Measurements from ENCODE around the gene TBX20.
"Not testable (repeated sequence)": the region's sequence is repeated elsewhere in the genome, so short reads cannot be mapped to it uniquely, and the experiment has no call there.

- not testable (repeated sequence) for TF ChIP-seq BACH2 (CRISPR knock-in tag; IDR thresholded peaks at IDR 0.05; ENCODE audit: borderline replicate concordance); RARB (CRISPR knock-in tag; IDR thresholded peaks at IDR 0.05); CSDC2 (CRISPR knock-in tag; IDR thresholded peaks at IDR 0.05); CREB5 (CRISPR knock-in tag; IDR thresholded peaks at IDR 0.05; ENCODE audit: low read depth); ARNTL (CRISPR knock-in tag; IDR thresholded peaks at IDR 0.05; ENCODE audit: borderline replicate concordance, low read depth); ZC3H10 (CRISPR knock-in tag; IDR thresholded peaks at IDR 0.05); TOX (CRISPR knock-in tag; IDR thresholded peaks at IDR 0.05; ENCODE audit: borderline replicate concordance); TSHZ2 (CRISPR knock-in tag; IDR thresholded peaks at IDR 0.05); ZNF565 (CRISPR knock-in tag; conservative IDR thresholded peaks at IDR 0.05; ENCODE audit: low read depth); CSRNP3 (CRISPR knock-in tag; IDR thresholded peaks at IDR 0.05); SNAI2 (CRISPR knock-in tag; IDR thresholded peaks at IDR 0.05); ESRRG (CRISPR knock-in tag; IDR thresholded peaks at IDR 0.05); PATZ1 (CRISPR knock-in tag; IDR thresholded peaks at IDR 0.05; ENCODE audit: borderline replicate concordance); ZFP30 (CRISPR knock-in tag; IDR thresholded peaks at IDR 0.05)
Measured at GRCh38 chr7:35173176-35173575, 80.7 kb downstream of the TBX20 start.
